Measurements from ENCODE around the gene ADAM12.

Gene ADAM12

DNA sequence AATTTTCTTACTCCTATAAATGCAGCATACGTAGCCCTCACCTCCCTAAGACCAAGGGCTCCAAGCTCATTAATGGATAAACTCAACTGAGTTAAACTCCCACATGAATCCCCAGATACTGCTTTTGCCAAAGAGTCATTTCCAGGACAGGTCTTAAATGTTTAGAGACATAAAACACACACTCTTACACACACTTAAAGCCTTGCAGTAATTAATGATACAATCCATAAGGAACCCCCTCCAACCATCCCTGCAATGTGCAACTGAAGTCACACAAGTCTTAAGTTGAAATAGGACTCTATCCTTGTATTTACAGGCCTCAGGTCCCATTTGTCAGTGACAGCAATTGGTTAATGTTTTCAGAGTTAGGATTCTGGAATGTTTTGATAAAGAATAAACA, 297.8 kb downstream of the ADAM12 start:
- H2AFZ ChIP-seq (ENCODE audit: low read depth, low read length): no peak overlapping the region
- H3K36me3 ChIP-seq (ENCODE audit: insufficient read depth, low read length): no peaks in the 10 kb centered on the region
- no peak overlapping the region for H3K4me3 ChIP-seq (ENCODE audit: low read depth in 1 of 2, low read length in 2 of 2)
- no peaks in the 10 kb centered on the region for H3K9me3 ChIP-seq (ENCODE audit: insufficient read depth, low read length, severe bottlenecking)
- no peak overlapping the region for H3K9ac ChIP-seq (ENCODE audit: low read depth, low read length)
- H3K27me3 ChIP-seq (ENCODE audit: insufficient read depth, low read length, poor library complexity): peaks cover 5% of the 10 kb centered on the region
- no peak overlapping the region for H3K4me2 ChIP-seq (ENCODE audit: insufficient read depth, low read length)
- H4K20me1 ChIP-seq (ENCODE audit: insufficient read depth, low read length): no peaks in the 10 kb centered on the region
- ATAC-seq (ENCODE audit: insufficient read depth, low read depth) (no peak), DNase-seq (no peak)
- no peaks in the 10 kb centered on the region for H3K79me2 ChIP-seq (ENCODE audit: insufficient read depth, low read length)
- TF ChIP-seq, protein P1, sequence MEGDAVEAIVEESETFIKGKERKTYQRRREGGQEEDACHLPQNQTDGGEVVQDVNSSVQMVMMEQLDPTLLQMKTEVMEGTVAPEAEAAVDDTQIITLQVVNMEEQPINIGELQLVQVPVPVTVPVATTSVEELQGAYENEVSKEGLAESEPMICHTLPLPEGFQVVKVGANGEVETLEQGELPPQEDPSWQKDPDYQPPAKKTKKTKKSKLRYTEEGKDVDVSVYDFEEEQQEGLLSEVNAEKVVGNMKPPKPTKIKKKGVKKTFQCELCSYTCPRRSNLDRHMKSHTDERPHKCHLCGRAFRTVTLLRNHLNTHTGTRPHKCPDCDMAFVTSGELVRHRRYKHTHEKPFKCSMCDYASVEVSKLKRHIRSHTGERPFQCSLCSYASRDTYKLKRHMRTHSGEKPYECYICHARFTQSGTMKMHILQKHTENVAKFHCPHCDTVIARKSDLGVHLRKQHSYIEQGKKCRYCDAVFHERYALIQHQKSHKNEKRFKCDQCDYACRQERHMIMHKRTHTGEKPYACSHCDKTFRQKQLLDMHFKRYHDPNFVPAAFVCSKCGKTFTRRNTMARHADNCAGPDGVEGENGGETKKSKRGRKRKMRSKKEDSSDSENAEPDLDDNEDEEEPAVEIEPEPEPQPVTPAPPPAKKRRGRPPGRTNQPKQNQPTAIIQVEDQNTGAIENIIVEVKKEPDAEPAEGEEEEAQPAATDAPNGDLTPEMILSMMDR (IDR thresholded peaks at IDR 0.05; ENCODE audit: borderline replicate concordance, extremely low read depth, low read length, poor library complexity, severe bottlenecking): no peak
- TF ChIP-seq EZH2 (IDR thresholded peaks at IDR 0.05; ENCODE audit: borderline replicate concordance, low read depth, low read length, severe bottlenecking): no peak
- no peaks in the 10 kb centered on the region for H3K4me1 ChIP-seq (ENCODE audit: insufficient read depth, low read length)
- H3K27ac ChIP-seq (ENCODE audit: low read length): no peak overlapping the region

DNA sequence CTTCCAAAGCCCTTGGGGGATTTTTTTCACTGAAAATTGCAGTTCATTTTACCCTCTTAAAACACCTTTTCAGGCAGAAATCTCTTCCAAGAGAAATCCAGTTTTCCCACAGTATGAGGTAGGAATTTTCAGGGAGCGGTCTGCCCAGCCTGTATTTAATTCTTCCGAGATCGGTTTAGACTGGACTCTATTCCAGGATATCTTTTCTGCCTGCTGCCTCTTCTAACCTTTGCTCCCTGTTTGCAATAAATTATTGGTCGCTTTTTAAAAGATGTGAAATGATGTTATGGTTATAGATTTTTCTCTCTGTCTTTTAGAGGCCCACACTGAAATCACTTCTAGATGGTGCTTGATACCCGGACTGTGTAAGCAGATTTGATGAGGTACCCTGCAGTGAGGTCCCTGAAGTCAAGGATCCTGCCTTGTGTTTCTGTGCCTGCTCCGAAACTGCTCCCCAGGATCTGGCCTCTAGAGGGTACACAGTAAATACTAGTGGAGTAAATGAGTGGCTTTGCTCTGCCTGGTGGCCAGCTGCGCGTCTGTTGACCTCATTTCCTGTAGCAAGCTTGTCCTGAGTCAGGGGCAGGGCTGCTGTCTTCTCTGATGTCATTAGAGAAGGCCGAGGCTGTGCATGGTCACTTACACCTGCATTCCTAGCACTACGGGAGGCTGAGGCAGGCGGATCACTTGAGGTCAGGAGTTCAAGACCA, 300.3 kb downstream of the ADAM12 start:
- no peaks in the 10 kb centered on the region for H3K4me1 ChIP-seq (ENCODE audit: insufficient read depth, low read length)
- H3K79me2 ChIP-seq (ENCODE audit: insufficient read depth, low read length): no peaks in the 10 kb centered on the region
- peaks cover 3% of the 10 kb centered on the region for H3K27me3 ChIP-seq (ENCODE audit: insufficient read depth, low read length, poor library complexity)
- no peak overlapping the region for H3K4me3 ChIP-seq (ENCODE audit: low read depth in 1 of 2, low read length in 2 of 2)
- no peak overlapping the region for H2AFZ ChIP-seq (ENCODE audit: low read depth, low read length)
- H3K36me3 ChIP-seq (ENCODE audit: insufficient read depth, low read length): no peaks in the 10 kb centered on the region
- H3K27ac ChIP-seq (ENCODE audit: low read length): no peak overlapping the region
- TF ChIP-seq, protein P1 (IDR thresholded peaks at IDR 0.05; ENCODE audit: borderline replicate concordance, extremely low read depth, low read length, poor library complexity, severe bottlenecking): no peak
- TF ChIP-seq EZH2 (IDR thresholded peaks at IDR 0.05; ENCODE audit: borderline replicate concordance, low read depth, low read length, severe bottlenecking): no peak
- H3K4me2 ChIP-seq (ENCODE audit: insufficient read depth, low read length): no peak overlapping the region
- H4K20me1 ChIP-seq (ENCODE audit: insufficient read depth, low read length): no peaks in the 10 kb centered on the region
- DNase-seq (no peak), ATAC-seq (ENCODE audit: insufficient read depth, low read depth) (no peak)
- H3K9ac ChIP-seq (ENCODE audit: low read depth, low read length): no peak overlapping the region
- no peaks in the 10 kb centered on the region for H3K9me3 ChIP-seq (ENCODE audit: insufficient read depth, low read length, severe bottlenecking)

DNA sequence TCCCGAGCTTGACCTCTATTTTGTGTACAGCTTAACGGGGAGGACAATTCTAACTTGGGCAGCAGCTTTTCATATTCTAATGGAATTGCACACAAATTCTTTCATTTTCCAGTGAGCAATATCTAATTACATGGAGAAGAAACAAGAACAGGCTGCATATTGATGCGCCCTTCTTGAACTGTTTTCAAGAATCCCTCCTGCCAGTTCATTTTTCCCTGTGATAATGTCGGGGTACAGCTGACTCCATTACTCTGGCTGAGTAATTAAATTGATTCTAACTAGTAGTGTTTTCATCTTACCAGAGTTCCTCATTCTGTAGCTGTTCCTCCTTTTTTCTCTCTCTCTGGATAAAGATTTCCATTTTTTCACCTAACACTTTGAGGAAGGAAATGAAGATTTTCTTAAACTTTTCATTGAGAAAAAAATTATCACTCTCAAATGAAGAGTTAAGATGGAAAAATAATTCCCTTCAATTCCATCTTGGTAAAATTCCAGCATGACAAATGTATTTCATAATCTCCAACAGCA, 301.1 kb downstream of the ADAM12 start:
- Histone ChIP-seq H3K79me2 (ENCODE audit: insufficient read depth, low read length) (no peaks in the 10 kb centered on the region), H3K27me3 (ENCODE audit: insufficient read depth, low read length, poor library complexity) (peaks cover 3% of the 10 kb centered on the region), H3K9me3 (ENCODE audit: insufficient read depth, low read length, severe bottlenecking) (no peaks in the 10 kb centered on the region), H3K36me3 (ENCODE audit: insufficient read depth, low read length) (no peaks in the 10 kb centered on the region), H3K9ac (ENCODE audit: low read depth, low read length) (no peak overlapping the region), H2AFZ (ENCODE audit: low read depth, low read length) (no peak overlapping the region), H3K4me2 (ENCODE audit: insufficient read depth, low read length) (no peak overlapping the region), H4K20me1 (ENCODE audit: insufficient read depth, low read length) (no peaks in the 10 kb centered on the region), H3K4me3 (ENCODE audit: low read depth in 1 of 2, low read length in 2 of 2) (no peak overlapping the region), H3K27ac (ENCODE audit: low read length) (no peak overlapping the region), H3K4me1 (ENCODE audit: insufficient read depth, low read length) (no peaks in the 10 kb centered on the region)
- ATAC-seq (ENCODE audit: insufficient read depth, low read depth) (no peak), DNase-seq (no peak)
- TF ChIP-seq, protein P1 (IDR thresholded peaks at IDR 0.05; ENCODE audit: borderline replicate concordance, extremely low read depth, low read length, poor library complexity, severe bottlenecking): no peak
- TF ChIP-seq EZH2 (IDR thresholded peaks at IDR 0.05; ENCODE audit: borderline replicate concordance, low read depth, low read length, severe bottlenecking): no peak
